Activated T-cell treated with anti-CD3 and anti-CD28 coated beads, Interleukin-2, amount 50 U/mL, for 72 hours (primary cell): ENCODE results near the gene LTBP1. TPM values are rescaled to one million over a fixed set of nuclear protein-coding genes. Genes with fewer than 3 reads are reported as not detected.

Experiments used
- ATAC-seq, 2 donors: fragments of 150-1000 bp; cut with Tn5 transposase; replicated peaks in 1 of 2; 2 replicates each; pipeline ENCODE4 v1.10.0; 2021; ENCODE audit warnings: moderate library complexity in 2 of 2, mild to moderate bottlenecking in 1 of 2
- DNase-seq, 2 donors: peaks; one replicate each; pipeline ENCODE4 v3.0.0; 2021 to 2022; ENCODE audit warnings: mixed read lengths in 1 of 2
- H3K27ac Mint-ChIP-seq: one replicate; pipeline ENCODE4 v1.8.0; 2022; ENCODE audit warnings: mild to moderate bottlenecking, moderate library complexity, mixed read lengths
- H3K27me3 Mint-ChIP-seq: one replicate; pipeline ENCODE4 v1.8.0; 2022; ENCODE audit warnings: low read depth, mixed read lengths
- H3K36me3 Mint-ChIP-seq, 2 donors: one replicate each; pipeline ENCODE4 v1.8.0; 2022; ENCODE audit warnings: mixed read lengths in 2 of 2, mild to moderate bottlenecking in 1 of 2; ENCODE audit not compliant: insufficient read depth in 2 of 2
- H3K4me1 Mint-ChIP-seq: one replicate; pipeline ENCODE4 v1.8.0; 2022; ENCODE audit warnings: low read depth, mixed read lengths
- H3K4me3 Mint-ChIP-seq, 2 donors: one replicate each; pipeline ENCODE4 v1.8.0; 2022; ENCODE audit warnings: mild to moderate bottlenecking in 2 of 2, mixed read lengths in 2 of 2, moderate library complexity in 2 of 2
- H3K9me3 Mint-ChIP-seq, 2 donors: one replicate each; pipeline ENCODE4 v1.8.0; 2022; ENCODE audit warnings: mixed read lengths in 2 of 2
- total RNA-seq, 2 donors: library from RNA; stranded (reverse); gene quantifications; one replicate each; pipeline ENCODE4 v1.2.3, GENCODE V29; 2022

The LTBP1 gene
- total RNA-seq, 2 donors from 2014 or later: 0.50 to 0.67 TPM

DNA sequence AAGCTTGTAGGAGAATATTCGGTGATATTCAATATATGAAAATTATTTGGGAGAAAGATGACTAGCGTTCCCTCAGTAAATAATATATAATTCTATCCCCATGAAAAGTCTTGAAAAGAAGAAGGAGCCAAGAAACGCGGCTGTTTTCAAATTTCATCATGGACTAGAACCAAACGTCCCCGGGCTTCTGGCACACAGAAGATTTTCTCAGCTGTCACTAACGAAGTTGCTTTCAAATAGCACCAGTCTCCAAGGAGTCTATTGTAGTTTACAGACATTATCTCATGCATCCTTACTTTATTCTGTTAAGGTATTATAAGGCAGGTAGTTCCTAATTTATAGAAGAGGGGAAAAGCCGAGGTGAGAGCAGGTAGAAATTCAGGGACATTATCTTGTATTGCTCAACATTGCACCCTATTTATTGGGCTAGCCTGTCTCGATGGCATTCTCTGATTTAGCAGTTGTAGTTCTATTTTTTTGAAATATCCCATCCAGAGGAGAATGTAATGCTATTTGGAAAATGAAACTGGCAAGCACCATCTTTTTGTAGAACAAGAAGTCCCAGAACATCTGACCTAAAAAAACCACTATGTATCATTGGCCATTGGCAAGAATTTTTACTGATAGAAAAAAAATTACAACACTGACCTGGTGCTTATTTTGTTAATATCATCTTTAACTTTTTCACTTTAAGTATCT is 331.6 kb downstream of the LTBP1 start:
- Mint-ChIP-seq H3K4me1 (peaks cover 12% of the 10 kb centered on the region), H3K36me3 (no peaks in the 10 kb centered on the region), H3K27me3 (peaks cover 15% of the 10 kb centered on the region), H3K9me3 (no peaks in the 10 kb centered on the region), H3K4me3 (no peak overlapping the region), H3K27ac (no peak overlapping the region)
- no peak for DNase-seq
- no peak for ATAC-seq

- peaks cover 39% of the 10 kb centered on the region for H3K27me3 Mint-ChIP-seq
- no peak overlapping the region for H3K27ac Mint-ChIP-seq
- ATAC-seq (no peak), DNase-seq (no peak)
- H3K4me1 Mint-ChIP-seq: no peaks in the 10 kb centered on the region
- H3K4me3 Mint-ChIP-seq: no peak overlapping the region
- H3K9me3 Mint-ChIP-seq: no peaks in the 10 kb centered on the region
- H3K36me3 Mint-ChIP-seq: no peaks in the 10 kb centered on the region
Measured at GRCh38 chr2:33284287-33284686, 337.5 kb downstream of the LTBP1 start.

DNA sequence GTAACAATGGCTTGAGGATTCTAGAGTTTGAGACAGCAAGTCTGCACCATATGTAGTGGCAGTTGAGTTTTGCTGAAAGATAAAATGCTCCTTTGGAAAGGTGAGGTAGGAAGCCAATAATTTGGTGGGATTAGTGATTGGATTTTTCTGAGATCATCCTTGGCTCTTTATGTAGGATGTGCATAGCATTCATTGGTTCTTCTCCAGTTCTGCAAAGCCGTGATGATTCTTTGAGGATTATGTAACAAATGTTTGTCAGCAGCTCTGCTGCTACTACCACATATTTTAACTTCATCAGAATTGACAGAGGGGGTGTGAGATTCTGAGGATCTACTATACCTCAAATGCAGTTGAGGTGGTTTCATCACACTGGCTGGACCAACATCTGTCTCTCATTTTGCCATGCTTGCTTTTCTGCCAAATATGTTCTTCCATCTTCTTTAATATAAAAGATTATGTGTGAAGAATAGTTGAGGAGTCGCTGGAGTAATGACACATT is 340.8 kb downstream of the LTBP1 start:
- Mint-ChIP-seq H3K27me3 (peaks cover 54% of the 10 kb centered on the region), H3K4me3 (no peak overlapping the region), H3K27ac (no peak overlapping the region), H3K9me3 (no peaks in the 10 kb centered on the region), H3K36me3 (no peaks in the 10 kb centered on the region), H3K4me1 (no peaks in the 10 kb centered on the region)
- ATAC-seq: no peak
- no peak for DNase-seq

DNA sequence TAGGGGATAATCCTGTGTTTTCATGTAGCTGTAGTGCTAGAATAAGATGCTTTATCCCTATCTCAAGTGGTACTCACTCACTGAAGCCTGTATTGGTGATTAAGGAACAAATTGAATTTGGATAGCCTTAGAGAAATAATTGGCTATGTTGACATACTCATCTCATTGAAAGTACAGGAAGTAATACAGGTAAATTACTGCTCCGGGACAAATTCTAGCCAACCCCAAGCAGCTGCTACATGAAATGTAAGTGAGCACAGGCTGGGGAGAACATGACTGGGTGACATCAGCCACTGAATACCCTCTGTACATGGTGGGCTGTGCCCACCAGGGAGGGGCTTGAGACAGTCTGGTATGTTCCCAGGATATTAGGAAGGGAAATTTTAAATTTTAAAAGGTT is 341.3 kb downstream of the LTBP1 start:
- no peaks in the 10 kb centered on the region for H3K4me1 Mint-ChIP-seq
- no peaks in the 10 kb centered on the region for H3K36me3 Mint-ChIP-seq
- H3K27me3 Mint-ChIP-seq: peaks cover 58% of the 10 kb centered on the region
- ATAC-seq (no peak), DNase-seq (no peak)
- no peaks in the 10 kb centered on the region for H3K9me3 Mint-ChIP-seq
- peak overlapping the region; percentile 62 for H3K27ac Mint-ChIP-seq
- H3K4me3 Mint-ChIP-seq: no peak overlapping the region

DNA sequence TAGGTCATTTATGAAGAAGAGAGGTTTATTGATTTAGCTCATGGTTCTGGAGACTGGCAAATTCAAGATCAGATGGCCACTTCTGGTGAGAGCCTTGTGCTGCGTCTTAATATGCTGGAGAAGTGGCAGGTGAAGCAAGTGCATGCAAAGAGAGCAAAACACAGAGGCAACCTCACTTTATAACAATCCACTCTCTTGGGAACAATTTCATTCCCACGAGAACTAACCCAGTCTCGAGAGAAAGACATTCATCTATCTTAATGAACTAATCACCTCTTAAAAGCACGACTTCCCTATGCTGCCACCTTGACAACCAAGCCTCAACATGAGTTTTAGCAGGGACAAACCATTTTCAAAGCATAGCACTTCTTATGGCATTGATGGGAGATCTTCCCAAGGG is 343.2 kb downstream of the LTBP1 start:
- Mint-ChIP-seq H3K4me1 (no peaks in the 10 kb centered on the region), H3K9me3 (no peaks in the 10 kb centered on the region), H3K4me3 (no peak overlapping the region), H3K27ac (no peak overlapping the region), H3K27me3 (peaks cover 61% of the 10 kb centered on the region), H3K36me3 (no peaks in the 10 kb centered on the region)
- no peak for ATAC-seq
- DNase-seq: no peak

- Mint-ChIP-seq H3K36me3 (no peaks in the 10 kb centered on the region), H3K27ac (no peak overlapping the region), H3K4me3 (no peak overlapping the region), H3K4me1 (no peaks in the 10 kb centered on the region), H3K9me3 (no peaks in the 10 kb centered on the region), H3K27me3 (peaks cover 55% of the 10 kb centered on the region)
- DNase-seq: no peak
- ATAC-seq: no peak
Measured at GRCh38 chr2:33291278-33292013, 344.7 kb downstream of the LTBP1 start.

- Mint-ChIP-seq H3K4me1 (no peaks in the 10 kb centered on the region), H3K9me3 (no peaks in the 10 kb centered on the region), H3K27me3 (peaks cover 51% of the 10 kb centered on the region), H3K36me3 (no peaks in the 10 kb centered on the region), H3K4me3 (no peak overlapping the region), H3K27ac (no peak overlapping the region)
- DNase-seq: no peak
- ATAC-seq: no peak
Measured at GRCh38 chr2:33292063-33292462, 345.3 kb downstream of the LTBP1 start.

- DNase-seq (no peak), ATAC-seq (no peak)
- no peak overlapping the region for H3K4me3 Mint-ChIP-seq
- H3K4me1 Mint-ChIP-seq: no peaks in the 10 kb centered on the region
- peaks cover 41% of the 10 kb centered on the region for H3K27me3 Mint-ChIP-seq
- H3K36me3 Mint-ChIP-seq: no peaks in the 10 kb centered on the region
- H3K27ac Mint-ChIP-seq: no peak overlapping the region
- H3K9me3 Mint-ChIP-seq: no peaks in the 10 kb centered on the region
Measured at GRCh38 chr2:33292981-33293595, 346.3 kb downstream of the LTBP1 start.

DNA sequence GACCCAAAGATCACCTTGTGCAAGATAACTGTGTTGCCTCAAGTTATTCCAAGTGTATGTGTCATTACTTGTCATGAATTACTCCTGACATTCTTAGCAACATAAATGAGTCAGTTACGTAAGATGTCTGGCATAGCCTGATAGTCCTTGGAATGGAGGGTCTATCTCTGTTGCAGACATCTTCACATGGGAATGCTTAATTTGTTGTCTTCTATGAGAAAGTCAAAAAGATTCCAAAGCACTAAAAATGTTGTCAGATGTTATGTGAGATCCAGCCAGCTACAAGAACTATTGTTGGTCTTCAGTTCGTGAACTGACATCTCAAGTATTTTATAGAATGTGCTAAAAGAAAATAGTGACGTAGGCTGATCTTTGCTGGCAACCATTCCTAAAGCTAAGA is 351.5 kb downstream of the LTBP1 start:
- Mint-ChIP-seq H3K27ac (no peak overlapping the region), H3K9me3 (no peaks in the 10 kb centered on the region), H3K27me3 (peaks cover under 1% of the 10 kb centered on the region), H3K4me1 (no peaks in the 10 kb centered on the region), H3K36me3 (no peaks in the 10 kb centered on the region), H3K4me3 (no peak overlapping the region)
- no peak for ATAC-seq
- DNase-seq: no peak

DNA sequence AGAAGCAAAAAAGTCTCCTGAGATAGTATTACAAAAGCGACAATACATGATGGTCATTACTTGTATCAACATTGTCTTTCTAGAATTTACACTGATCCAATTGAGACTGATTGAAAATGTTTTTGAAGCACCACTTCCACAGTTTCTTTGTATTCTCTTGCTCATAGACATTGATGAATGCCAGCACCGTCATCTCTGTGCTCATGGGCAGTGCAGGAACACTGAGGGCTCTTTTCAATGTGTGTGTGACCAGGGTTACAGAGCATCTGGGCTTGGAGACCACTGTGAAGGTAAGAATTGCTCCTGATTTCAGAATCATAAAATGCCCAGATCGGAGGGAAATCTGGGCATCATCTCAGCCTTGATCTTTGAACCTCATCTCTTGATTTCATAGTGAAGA is 354.6 kb downstream of the LTBP1 start:
- ATAC-seq (no peak), DNase-seq (no peak)
- no peaks in the 10 kb centered on the region for H3K4me1 Mint-ChIP-seq
- no peak overlapping the region for H3K27ac Mint-ChIP-seq
- H3K27me3 Mint-ChIP-seq: no peaks in the 10 kb centered on the region
- H3K36me3 Mint-ChIP-seq: no peaks in the 10 kb centered on the region
- H3K4me3 Mint-ChIP-seq: no peak overlapping the region
- H3K9me3 Mint-ChIP-seq: no peaks in the 10 kb centered on the region

DNA sequence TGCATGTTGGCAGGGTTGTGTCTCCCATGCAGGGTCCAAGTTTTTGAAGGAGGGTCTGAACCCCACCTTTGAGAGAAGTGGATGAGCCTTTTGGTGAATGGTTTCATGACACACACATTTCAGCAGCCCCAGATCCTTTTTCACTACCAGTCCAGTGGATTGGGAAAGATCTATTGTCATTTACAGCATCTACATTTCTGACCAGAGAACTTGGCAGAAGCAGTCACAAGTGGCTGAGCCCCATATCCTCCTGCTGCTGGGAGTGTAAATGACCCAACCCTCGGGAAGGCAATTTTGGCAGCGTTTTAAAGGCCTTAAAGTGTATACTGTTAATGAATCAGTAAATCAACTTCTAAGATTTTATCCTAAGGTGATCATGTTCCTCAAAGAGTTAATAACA is 355.6 kb downstream of the LTBP1 start:
- DNase-seq: no peak
- no peak overlapping the region for H3K4me3 Mint-ChIP-seq
- no peaks in the 10 kb centered on the region for H3K4me1 Mint-ChIP-seq
- no peaks in the 10 kb centered on the region for H3K27me3 Mint-ChIP-seq
- H3K9me3 Mint-ChIP-seq: no peaks in the 10 kb centered on the region
- H3K27ac Mint-ChIP-seq: no peak overlapping the region
- ATAC-seq: no peak
- H3K36me3 Mint-ChIP-seq: no peaks in the 10 kb centered on the region

GRCh38 chr2:33304032-33304864 is 357.5 kb downstream of the LTBP1 start:
- Mint-ChIP-seq H3K9me3 (no peaks in the 10 kb centered on the region), H3K27ac (no peak overlapping the region), H3K36me3 (no peaks in the 10 kb centered on the region), H3K27me3 (no peaks in the 10 kb centered on the region), H3K4me1 (no peaks in the 10 kb centered on the region), H3K4me3 (no peak overlapping the region)
- no peak for ATAC-seq
- no peak for DNase-seq
